ENCODE results near the gene NRG3.

NRG3 gene

DNA sequence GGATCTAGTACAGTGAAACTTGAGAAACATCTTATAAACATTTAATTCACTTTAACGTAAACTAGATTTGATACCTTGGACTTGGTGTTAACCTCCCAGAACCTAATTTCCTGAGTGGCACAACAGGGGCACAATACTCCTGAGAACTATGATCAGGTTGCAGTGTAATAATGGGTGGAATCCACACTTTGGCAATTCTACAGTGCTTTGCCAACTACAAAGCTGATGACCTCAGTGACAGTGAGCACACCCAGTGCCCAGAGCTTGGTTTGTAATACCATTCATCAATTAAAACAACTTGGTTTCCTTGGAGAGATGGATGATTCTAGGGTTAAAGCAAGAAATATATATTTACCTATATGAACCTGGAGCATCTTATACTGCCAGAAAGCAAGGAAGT is 379.2 kb downstream of the NRG3 start:
- no peak for DNase-seq (ENCODE audit: low read depth, low spot score)
- no peak overlapping the region for H3K27ac ChIP-seq

DNA sequence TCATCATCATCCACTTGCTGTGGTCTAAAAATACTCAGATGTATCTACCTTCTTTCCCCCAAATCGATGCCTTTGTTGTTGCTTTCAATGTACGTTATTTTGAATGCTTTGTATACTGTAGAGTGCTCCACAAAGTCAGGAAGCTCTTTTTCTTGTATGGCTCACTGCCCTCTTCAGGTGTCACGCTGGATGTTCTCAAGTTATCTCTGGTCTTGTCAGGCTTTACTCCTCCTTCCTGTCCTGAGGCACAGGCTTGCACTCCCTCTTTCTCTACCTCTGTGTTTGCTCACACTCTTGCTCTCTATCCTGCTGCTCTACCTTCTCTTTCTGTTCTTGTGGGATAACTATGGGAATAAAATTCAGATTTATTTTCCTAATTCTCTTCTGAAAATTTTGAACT is 381.3 kb downstream of the NRG3 start:
- no peak overlapping the region for H3K27ac ChIP-seq
- no peak for DNase-seq (ENCODE audit: low read depth, low spot score)

DNA sequence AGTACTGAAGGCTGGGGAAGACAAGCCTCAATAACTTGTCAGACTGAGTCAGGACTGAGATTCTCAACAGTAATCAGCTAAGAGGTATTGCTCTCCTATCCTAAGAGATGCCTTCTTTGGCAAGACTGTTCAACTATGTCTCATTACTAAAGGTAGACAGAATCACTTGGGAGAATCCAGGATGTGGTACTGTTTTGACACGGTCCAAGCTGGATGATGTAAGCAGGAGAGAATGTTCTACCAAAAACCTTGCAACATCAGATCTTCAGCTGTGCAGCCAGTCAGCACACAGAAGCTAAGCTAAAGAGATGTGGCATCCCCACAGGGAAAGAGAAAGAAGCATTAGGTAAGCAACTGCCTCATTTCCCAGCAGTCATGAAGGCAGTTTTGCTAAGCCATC is 391.4 kb downstream of the NRG3 start:
- DNase-seq (ENCODE audit: low read depth, low spot score) = peak; percentile 18
- H3K27ac ChIP-seq = peak overlapping the region; percentile 29

DNA sequence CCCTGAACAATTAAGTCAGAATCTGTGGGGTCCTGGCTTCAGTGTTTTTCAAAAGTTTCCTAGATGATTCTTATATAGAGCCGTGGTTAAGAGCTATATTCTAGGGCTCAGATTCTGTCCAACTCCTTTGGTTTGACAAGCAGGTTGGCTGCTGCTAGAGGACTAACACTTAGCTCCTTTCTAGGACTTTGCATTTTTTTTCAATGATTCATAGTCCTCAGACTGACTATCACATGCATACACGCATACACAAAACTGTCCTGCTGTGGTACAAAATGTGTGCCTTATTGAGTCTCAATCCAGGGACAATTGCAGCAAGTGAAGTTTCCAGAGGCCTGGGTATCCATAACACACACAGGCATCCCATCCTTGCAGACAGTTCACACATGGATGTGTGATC is 392.0 kb downstream of the NRG3 start:
- no peak for DNase-seq (ENCODE audit: low read depth, low spot score)
- no peak overlapping the region for H3K27ac ChIP-seq

DNA sequence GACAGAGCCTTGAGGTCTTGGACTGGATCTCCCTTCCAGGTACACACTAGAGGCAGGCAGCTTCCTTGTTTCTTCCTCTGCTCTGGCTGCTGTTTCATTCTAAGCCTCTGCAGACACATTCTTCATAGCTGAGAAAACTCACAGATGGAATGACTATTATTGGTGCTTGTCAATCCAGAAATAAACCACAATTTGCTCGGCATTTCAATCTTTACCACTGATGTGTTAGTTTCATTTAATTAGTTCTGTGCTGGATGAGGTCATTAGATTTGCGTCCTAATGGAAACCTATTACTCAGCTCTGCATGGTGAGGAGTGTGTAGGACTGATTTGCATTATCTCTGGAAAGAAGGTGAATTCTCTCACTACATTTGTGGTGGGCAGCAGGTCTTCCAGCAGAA is 392.5 kb downstream of the NRG3 start:
- DNase-seq (ENCODE audit: low read depth, low spot score) = no peak
- no peak overlapping the region for H3K27ac ChIP-seq

DNA sequence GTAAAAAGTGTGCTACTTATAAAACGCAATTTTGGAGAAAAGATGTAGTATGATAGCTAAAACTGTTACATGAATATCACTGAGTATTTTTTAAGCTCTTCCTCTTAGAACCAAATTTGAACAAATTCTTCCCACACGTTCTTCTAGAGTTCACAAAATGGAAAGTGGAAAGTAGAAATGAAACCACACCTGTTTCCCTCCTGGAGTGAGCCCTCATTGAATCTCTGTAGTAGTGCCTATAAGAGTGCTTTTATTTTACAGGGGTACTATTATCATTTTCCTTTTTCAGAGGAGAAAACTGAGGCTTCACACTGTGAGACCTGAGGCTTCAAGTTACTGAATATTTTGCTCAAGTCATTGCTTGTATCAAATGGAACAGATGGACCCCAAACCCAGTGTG is 393.0 kb downstream of the NRG3 start:
- no peak for DNase-seq (ENCODE audit: low read depth, low spot score)
- no peak overlapping the region for H3K27ac ChIP-seq

DNA sequence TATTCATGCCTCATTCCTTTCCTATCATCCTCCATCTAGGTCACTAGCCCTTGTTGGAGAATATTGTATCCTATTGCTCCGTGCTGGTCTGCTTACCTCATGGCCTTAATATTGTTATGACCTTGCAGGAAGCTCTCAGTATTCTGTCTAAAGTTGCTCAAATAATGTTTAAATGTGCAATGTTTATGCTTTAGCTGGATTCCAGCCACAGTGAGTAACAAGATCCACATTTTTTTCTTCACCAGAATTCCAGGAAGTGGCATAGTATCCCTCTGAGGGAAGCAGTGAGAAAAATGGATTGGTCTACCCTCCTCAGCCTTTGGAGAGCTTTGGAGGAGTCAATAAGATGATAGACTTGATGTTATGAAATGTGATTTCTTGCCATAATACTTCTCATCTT is 402.6 kb downstream of the NRG3 start:
- H3K27ac ChIP-seq = no peak overlapping the region
- no peak for DNase-seq (ENCODE audit: low read depth, low spot score)

DNA sequence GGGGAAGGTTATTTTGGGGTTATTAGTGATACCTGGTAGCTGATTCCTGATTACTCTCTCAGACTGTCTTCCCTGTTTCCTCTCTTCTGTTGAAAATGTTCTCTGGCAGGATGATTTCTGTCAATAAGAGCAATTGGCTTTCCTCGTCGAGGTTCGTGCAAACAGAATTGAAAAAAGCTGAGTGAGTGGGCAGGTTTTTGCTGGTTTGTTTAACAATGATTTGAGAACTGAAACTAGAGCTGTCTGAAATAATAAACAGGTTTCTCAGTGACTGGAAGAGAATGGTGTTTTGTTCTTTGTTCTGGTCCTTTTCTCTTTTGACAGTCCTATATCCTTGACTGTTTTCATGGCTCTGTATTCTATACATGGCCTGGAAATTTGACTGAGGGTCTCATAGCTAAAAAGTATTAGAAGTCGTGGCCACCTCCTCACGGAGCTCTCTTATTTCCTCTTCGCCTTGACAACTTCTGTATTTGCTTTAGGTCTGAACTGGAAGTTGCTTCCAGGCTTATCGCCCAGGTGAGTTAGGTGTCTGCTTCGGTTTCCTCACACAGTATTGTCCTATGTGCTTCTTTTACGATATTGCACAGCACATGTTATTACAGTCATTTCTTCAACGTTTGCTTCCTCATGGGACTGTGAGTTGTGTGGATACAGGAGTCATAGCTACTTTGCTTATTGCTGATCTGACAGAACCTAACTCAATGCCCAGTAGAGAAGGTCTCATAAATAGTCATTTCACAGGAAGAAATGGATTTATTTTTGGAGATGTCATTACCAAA is 403.6 kb downstream of the NRG3 start:
- DNase-seq (ENCODE audit: low read depth, low spot score) = no peak
- no peak overlapping the region for H3K27ac ChIP-seq

DNA sequence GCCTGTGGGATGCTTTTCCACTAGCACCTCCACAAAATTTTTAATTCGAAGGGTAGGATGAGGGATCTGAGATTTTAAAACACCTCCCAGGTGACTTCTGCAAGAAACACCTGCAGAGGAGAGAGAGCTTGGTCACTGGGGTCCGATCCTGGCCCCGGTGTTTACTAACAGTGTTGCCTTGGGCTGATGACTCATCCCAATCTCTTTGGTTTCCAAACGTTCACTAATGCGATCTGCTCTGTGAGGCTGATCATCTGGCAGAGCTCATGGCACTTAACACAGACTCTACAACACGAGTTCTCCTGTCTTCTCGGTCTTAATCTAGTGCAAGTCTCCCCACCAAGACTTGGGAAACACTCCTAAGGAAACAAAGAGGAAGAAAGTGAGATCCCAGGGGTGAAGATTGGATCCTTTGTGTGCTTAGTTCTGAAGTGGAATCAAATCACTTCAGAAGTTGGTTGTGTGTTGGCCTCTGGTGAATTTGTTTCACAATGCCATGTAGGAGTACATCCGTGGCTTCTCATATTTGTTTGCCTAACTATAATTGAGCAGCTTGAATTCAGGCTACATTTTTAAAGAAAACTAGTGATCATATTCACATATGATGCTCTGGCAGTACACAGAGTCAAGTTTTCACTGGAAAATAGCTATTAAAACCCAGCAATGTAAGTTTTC is 407.9 kb downstream of the NRG3 start:
- DNase-seq (ENCODE audit: low read depth, low spot score) = no peak
- H3K27ac ChIP-seq = no peak overlapping the region

DNA sequence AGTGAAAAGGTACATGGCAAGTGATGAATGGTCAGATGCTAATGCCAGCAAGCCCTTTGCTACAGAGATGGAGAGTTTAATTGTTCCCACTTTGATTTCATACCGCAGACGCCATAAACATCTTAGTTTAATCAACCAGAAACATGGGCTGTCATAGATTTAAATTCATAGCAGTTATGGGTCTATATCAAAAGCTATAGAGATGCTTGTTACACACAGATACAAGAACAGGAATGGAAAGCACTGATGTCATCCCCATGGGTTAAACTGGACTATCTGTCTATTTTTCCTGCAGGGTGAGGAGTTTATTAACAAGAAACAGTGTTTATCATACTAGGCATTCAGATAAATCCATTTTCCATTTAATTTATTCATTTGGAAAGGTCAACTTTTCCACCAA is 409.2 kb downstream of the NRG3 start:
- no peak overlapping the region for H3K27ac ChIP-seq
- DNase-seq (ENCODE audit: low read depth, low spot score) = no peak

DNA sequence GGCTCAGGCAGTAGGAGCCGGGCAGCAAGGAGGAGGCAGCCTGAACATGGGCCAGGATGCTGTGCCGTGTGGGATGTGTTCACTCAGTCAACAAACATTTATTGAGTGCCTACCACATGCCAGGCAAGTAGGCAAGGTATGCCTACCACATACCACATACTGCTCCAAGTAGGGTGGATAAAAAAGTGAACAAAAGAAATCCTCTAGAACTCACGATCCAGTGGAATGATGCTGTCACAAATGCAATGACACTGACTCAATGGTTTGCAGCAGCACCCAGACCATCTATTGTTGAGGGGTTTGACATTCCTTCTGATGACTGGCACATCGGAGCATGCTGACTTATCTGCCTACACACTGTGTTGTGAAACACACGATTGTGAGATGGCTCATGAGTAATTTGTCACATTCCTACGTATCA is 413.5 kb downstream of the NRG3 start:
- DNase-seq (ENCODE audit: low read depth, low spot score) = peak; percentile 24
- no peak overlapping the region for H3K27ac ChIP-seq

DNA sequence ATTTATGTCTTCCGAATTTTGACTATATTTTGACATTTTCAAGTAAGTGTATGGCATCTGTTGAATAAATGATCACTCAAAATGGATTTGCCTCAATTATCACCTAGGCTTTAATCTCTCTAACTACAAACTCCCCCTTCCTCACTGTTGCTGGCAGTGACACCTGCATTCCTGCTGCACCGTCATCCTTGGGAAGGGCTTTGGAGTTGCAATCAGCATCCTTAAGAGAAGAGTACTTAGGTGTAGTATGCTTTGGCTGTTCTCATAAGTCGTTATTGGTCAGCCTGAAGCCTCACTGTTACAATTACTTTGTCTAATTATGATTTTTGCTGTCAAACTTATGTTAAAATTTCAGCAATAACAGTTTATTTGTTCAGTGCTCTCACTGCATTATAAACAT is 415.0 kb downstream of the NRG3 start:
- H3K27ac ChIP-seq = no peak overlapping the region
- DNase-seq (ENCODE audit: low read depth, low spot score) = no peak

DNA sequence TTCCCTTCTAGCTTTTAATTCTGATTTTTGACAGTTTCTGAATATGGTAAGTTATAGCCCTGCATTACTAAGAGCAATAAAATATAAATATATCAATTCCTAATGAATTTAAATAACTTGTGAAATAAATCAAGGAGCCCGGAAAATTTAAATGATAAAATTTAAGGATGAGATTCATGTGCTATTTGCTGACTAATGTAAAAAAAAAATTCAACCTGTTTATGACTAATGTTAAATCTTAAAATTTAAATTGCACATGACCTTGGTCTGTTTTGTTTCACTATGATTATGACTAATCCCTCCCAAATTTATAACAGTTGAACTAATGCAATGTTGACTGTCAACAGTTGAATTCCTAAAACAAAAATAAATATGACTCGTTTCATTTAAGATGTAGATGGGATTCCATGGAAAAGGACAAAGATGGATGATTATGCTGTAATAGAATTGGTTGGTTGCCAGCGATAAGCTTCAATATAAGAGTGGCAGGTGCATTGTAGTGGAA is 419.9 kb downstream of the NRG3 start:
- DNase-seq (ENCODE audit: low read depth, low spot score) = no peak
- no peak overlapping the region for H3K27ac ChIP-seq

DNA sequence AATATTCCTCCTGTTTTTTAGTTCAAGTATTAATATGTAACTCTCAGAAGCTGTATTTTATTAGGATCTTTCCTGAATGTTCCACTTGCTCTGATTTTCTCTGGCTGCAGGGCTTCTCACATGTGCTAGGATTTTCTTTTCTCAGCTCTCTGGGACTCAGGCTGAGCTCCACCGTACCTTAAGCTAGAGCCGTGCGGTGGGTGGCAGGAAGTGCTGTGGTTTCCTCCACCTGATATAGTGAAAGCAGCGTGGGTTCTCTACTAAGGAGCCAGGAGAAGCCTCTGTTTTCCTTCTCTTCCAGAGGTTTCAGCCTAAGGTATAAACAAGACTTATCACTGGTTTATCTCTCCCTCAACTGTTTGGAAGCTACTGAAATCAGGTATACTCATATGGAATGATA is 433.6 kb downstream of the NRG3 start:
- no peak overlapping the region for H3K27ac ChIP-seq
- no peak for DNase-seq (ENCODE audit: low read depth, low spot score)

DNA sequence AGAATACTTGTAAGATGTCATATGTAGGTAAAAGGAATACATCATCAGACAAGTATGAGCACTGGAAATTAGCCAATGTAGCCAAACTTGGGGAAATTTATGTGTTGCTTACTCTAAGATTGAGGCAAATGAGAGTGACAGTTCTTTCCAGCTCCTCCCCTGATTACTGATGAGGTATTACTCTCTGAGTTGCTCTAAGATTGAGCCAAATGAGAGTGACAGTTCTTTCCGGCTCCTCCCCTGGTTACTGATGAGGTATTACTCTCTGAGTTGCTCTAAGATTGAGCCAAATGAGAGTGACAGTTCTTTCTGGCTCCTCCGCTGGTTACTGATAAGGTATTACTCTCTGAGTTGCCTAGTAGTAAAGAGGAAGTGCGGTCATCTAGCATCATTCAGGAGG is 435.8 kb downstream of the NRG3 start:
- no peak for DNase-seq (ENCODE audit: low read depth, low spot score)
- no peak overlapping the region for H3K27ac ChIP-seq

DNA sequence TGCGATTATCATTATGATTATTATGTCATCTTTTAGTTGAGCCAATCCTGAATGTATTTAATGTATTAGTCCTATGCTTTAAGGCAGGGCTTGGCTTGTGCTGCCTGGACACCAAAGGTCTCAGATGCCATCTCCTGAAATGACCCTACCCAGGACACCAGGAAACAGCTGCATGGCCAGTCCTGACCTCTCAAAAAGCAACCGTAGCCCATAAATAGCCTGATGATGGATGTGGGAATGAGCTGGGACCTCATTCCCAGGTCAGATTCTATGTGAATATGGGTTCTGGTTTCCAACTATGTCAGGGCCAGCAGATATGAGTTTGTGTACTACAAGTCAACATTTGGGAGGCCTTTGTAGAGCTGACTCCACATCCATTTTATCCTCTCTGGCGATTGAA is 438.4 kb downstream of the NRG3 start:
- H3K27ac ChIP-seq = no peak overlapping the region
- no peak for DNase-seq (ENCODE audit: low read depth, low spot score)

DNA sequence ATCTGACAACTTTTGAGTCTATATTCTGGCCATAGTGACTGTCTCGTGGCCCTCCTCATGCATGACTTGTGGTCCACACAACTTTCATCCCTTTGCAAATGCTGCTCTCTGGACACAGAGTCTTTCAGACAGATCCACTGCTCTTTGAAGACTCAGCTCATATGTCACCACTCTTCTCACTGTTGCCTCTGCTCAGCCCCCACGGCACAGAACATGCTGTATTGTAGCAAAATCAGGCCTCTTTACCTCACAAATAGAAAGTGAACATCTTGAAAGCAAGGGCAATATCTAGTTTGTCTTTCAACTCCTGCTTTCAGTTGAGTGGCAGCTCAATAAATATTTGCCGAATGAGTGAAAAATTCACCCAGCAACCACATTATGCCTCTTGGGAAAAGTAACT is 443.5 kb downstream of the NRG3 start:
- DNase-seq (ENCODE audit: low read depth, low spot score) = no peak
- H3K27ac ChIP-seq = no peak overlapping the region

DNA sequence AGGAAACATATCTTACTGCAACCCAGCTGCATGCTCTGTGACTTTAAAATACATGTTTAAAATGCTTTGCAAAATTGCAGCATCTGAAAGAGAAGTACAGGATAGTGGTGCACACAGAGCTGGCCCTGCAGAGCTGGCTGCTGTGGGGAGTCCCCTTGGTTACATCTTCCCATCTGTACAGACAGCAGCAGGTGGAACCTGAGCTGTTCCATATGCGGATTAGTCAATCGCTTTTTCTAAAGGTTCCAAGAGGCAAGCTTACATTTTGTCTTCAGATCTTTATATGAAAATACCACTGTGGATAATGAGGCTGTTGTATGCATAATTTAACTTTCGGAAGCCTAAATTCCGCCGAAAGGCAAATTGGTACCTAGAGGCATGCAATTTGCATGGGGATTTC is 444.1 kb downstream of the NRG3 start:
- no peak for DNase-seq (ENCODE audit: low read depth, low spot score)
- no peak overlapping the region for H3K27ac ChIP-seq

DNA sequence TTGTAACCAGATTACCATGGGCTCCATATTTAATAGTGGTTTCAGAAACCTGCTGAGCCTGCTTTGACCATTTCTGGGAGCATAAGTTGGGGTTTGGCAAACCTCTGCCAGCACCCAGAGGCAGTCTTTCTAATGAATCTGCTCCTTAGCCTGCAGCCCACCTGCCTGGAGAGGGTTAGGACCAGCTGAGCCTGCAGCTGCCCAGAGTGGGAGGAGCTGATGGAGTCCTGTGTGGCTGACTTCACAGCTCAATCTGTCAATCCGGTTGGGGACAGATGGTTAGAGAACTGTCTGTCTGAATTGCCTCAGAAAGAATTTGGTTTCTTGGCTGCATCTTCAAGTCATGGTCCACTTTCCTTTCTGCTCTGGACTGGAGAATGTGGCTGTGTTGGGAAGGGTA is 444.6 kb downstream of the NRG3 start:
- DNase-seq (ENCODE audit: low read depth, low spot score) = no peak
- no peak overlapping the region for H3K27ac ChIP-seq

DNA sequence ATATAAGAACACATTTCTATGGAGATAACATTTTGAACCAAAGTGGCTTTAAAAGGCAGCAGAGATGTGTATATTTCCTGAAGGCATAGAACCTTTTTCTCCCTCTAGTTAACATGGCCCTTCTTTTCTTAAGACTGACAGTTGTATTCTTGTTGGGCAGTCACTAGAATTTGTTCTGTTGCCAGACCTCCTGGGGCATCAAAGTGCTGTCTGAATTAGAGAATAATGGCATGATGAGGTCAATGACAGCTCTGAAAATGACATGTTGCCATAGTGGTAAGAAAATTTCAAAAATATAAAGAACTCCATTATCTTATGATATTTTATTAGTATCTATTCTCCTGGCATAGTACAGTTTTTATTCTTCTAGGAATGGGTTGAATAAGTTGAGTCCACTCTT is 446.7 kb downstream of the NRG3 start:
- no peak for DNase-seq (ENCODE audit: low read depth, low spot score)
- H3K27ac ChIP-seq = no peak overlapping the region

DNA sequence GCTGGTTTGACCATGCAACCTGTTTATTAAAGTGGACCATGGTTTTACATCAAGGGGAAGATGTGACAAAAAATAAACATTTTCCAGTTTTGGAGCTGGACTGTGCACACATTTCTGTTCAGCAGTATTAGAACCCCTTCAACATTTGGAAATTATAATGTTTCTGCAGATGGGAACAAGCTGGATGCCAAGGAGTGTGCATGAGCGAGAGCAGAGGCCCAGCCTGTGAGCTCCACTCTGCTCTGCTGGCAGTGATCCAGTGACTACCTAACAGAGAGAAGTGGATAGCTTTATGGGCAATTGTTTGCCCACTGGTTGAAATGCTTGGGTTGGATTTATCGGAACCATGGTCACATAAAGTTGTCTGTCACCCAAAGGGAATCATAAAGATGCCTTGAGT is 456.7 kb downstream of the NRG3 start:
- no peak overlapping the region for H3K27ac ChIP-seq
- no peak for DNase-seq (ENCODE audit: low read depth, low spot score)

DNA sequence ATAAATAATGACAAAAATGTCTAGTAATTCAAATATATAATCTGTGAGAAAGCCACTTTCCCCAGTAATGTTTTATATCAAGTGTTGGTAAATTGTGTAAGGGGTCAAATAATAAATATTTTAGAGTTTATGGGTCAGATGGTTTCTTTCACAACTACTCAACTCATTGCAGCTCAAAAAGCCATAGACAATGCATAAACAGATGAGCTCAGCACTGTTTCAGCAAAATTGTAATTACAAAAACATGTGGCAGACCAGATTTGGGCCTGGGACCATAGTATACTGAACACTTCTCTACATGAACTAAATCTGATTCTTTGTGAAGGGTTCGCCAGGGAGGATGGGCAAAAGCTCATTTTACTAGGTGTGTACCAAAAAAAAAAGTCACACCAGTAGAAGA is 460.8 kb downstream of the NRG3 start:
- DNase-seq (ENCODE audit: low read depth, low spot score) = no peak
- no peak overlapping the region for H3K27ac ChIP-seq

Data from epithelial cell of prostate (primary cell).